HEK293 (cell line): Measurements from ENCODE around the gene TMPRSS7.

ENCODE experiments used
- CTCF ChIA-PET: fragments of 350-600 bp; formaldehyde crosslinking; extraction: SDS; loops from one replicate; lab custom pipeline; 2021; ENCODE audit warnings: antibody characterized with exemption; lab: Yijun Ruan, JAX
- POLR2A ChIA-PET: fragments of 300-600 bp; formaldehyde crosslinking; extraction: SDS; loops from one replicate; lab custom pipeline; 2020; ENCODE audit warnings: antibody characterized with exemption, inconsistent platforms; lab: Yijun Ruan, JAX
- H3K27ac ChIP-seq: fragments of 200-500 bp; sonication (Bioruptor generic); 2 replicates; pipeline ENCODE4 v1.5.1; 2014; ENCODE audit warnings: low read depth, low read length, control low read depth, inconsistent platforms; ENCODE audit errors: extremely low read depth
- H3K36me3 ChIP-seq, 2 experiments: fragments of 200-500 bp in 1 of 2; sonication (Bioruptor generic) in 1 of 2; 1 replicate in 1 of 2; 2 replicates in 1 of 2; pipeline ENCODE4 v1.5.1; 2014 to 2017; ENCODE audit warnings: inconsistent platforms in 2 of 2, low read length in 2 of 2; ENCODE audit not compliant: control insufficient read depth in 2 of 2, insufficient read depth in 1 of 2
- H3K4me1 ChIP-seq: fragments of 200-500 bp; sonication (Bioruptor generic); 2 replicates; pipeline ENCODE4 v1.5.1; 2014; ENCODE audit warnings: mild to moderate bottlenecking, low read length, inconsistent platforms; ENCODE audit not compliant: control insufficient read depth, insufficient read depth
- H3K4me3 ChIP-seq: 2 replicates; pipeline ENCODE4 v1.5.1; 2011; ENCODE audit warnings: low read depth, mild to moderate bottlenecking, control low read depth, low read length, moderate library complexity
- H3K9me3 ChIP-seq: fragments of 200-500 bp; sonication (Bioruptor generic); 2 replicates; pipeline ENCODE4 v1.5.1; 2014; ENCODE audit warnings: low read depth, low read length, inconsistent platforms; ENCODE audit not compliant: control insufficient read depth, insufficient read depth
- BCL11A ChIP-seq: fragments of 450-650 bp; formaldehyde crosslinking; IDR thresholded peaks from 2 replicates; pipeline ENCODE4 v1.5.1; 2016; ENCODE audit warnings: low read depth, missing biosample characterization, missing genetic modification characterization
- HOXA7 ChIP-seq: sonication (generic); formaldehyde crosslinking; IDR thresholded peaks from 2 replicates; pipeline ENCODE4 v1.8.1; 2022; ENCODE audit warnings: missing genetic modification reagents, borderline replicate concordance
- INSM2 ChIP-seq: fragments of 450-650 bp; formaldehyde crosslinking; IDR thresholded peaks from 2 replicates; pipeline ENCODE4 v1.5.1; 2016; ENCODE audit warnings: missing biosample characterization, missing genetic modification characterization
- OSR2 ChIP-seq: fragments of 450-650 bp; formaldehyde crosslinking; IDR thresholded peaks from 2 replicates; pipeline ENCODE4 v1.5.1; 2016; ENCODE audit warnings: missing biosample characterization, missing genetic modification characterization
- PRDM6 ChIP-seq: fragments of 450-650 bp; formaldehyde crosslinking; IDR thresholded peaks from 2 replicates; pipeline ENCODE4 v1.5.1; 2017; ENCODE audit warnings: missing biosample characterization, missing genetic modification characterization
- TCF7L2 ChIP-seq: IDR thresholded peaks from 2 replicates; pipeline ENCODE4 v1.6.1; 2011; ENCODE audit warnings: low read depth, mild to moderate bottlenecking, inconsistent platforms, low read length, moderate library complexity, borderline replicate concordance
- ZBTB1 ChIP-seq: fragments of 450-650 bp; formaldehyde crosslinking; IDR thresholded peaks from 2 replicates; pipeline ENCODE4 v1.5.1; 2016; ENCODE audit warnings: missing biosample characterization, missing genetic modification characterization
- ZBTB20 ChIP-seq: fragments of 450-650 bp; formaldehyde crosslinking; IDR thresholded peaks from 2 replicates; pipeline ENCODE4 v1.5.1; 2016; ENCODE audit warnings: missing biosample characterization, missing genetic modification characterization
- ZBTB21 ChIP-seq: fragments of 450-650 bp; formaldehyde crosslinking; IDR thresholded peaks from 2 replicates; pipeline ENCODE4 v1.5.1; 2017; ENCODE audit warnings: missing biosample characterization, missing genetic modification characterization
- ZNF121 ChIP-seq: fragments of 450-650 bp; formaldehyde crosslinking; IDR thresholded peaks from 2 replicates; pipeline ENCODE4 v1.5.1; 2016; ENCODE audit warnings: missing biosample characterization, missing genetic modification characterization
- ZNF23 ChIP-seq: fragments of 450-650 bp; formaldehyde crosslinking; IDR thresholded peaks from 2 replicates; pipeline ENCODE4 v1.5.1; 2016; ENCODE audit warnings: missing biosample characterization, missing genetic modification characterization, borderline replicate concordance
- ZNF366 ChIP-seq: fragments of 450-650 bp; formaldehyde crosslinking; conservative IDR thresholded peaks from 2 replicates; pipeline ENCODE4 v1.5.1; 2016; ENCODE audit warnings: missing biosample characterization, missing genetic modification characterization
- ZNF37A ChIP-seq: fragments of 450-650 bp; IDR thresholded peaks from 2 replicates; pipeline ENCODE4 v1.5.1; 2018; ENCODE audit warnings: missing biosample characterization, missing genetic modification characterization
- ZNF449 ChIP-seq: fragments of 450-650 bp; formaldehyde crosslinking; IDR thresholded peaks from 2 replicates; pipeline ENCODE4 v1.5.1; 2017; ENCODE audit warnings: missing biosample characterization, mild to moderate bottlenecking, missing genetic modification characterization, moderate library complexity
- ZNF473 ChIP-seq: fragments of 450-650 bp; formaldehyde crosslinking; IDR thresholded peaks from 2 replicates; pipeline ENCODE4 v1.5.1; 2017; ENCODE audit warnings: missing biosample characterization, missing genetic modification characterization
- ZNF510 ChIP-seq: fragments of 450-650 bp; formaldehyde crosslinking; IDR thresholded peaks from 2 replicates; pipeline ENCODE4 v1.5.1; 2018; ENCODE audit warnings: mild to moderate bottlenecking, missing genetic modification characterization, missing biosample characterization; ENCODE audit not compliant: insufficient replicate concordance
- ZNF529 ChIP-seq: fragments of 450-650 bp; formaldehyde crosslinking; IDR thresholded peaks from 2 replicates; pipeline ENCODE4 v1.5.1; 2017; ENCODE audit warnings: missing genetic modification characterization, missing biosample characterization; ENCODE audit not compliant: insufficient replicate concordance
- ZNF530 ChIP-seq: fragments of 450-650 bp; formaldehyde crosslinking; IDR thresholded peaks from 2 replicates; pipeline ENCODE4 v1.5.1; 2016; ENCODE audit warnings: low read depth, missing biosample characterization, missing genetic modification characterization
- ZNF658 ChIP-seq: fragments of 450-650 bp; formaldehyde crosslinking; IDR thresholded peaks from 2 replicates; pipeline ENCODE4; 2016; ENCODE audit warnings: missing biosample characterization, missing genetic modification characterization
- ZNF704 ChIP-seq: fragments of 450-650 bp; formaldehyde crosslinking; IDR thresholded peaks from 2 replicates; pipeline ENCODE4 v1.5.1; 2016; ENCODE audit warnings: missing biosample characterization, missing genetic modification characterization
- ZSCAN18 ChIP-seq: fragments of 450-650 bp; formaldehyde crosslinking; IDR thresholded peaks from 2 replicates; pipeline ENCODE4 v1.5.1; 2016; ENCODE audit warnings: missing biosample characterization, missing genetic modification characterization
- ZSCAN23 ChIP-seq: fragments of 450-650 bp; formaldehyde crosslinking; IDR thresholded peaks from 2 replicates; pipeline ENCODE4 v1.5.1; 2016; ENCODE audit warnings: missing biosample characterization, missing genetic modification characterization

The TMPRSS7 gene

GRCh38 chr3:112115806-112116383 is 81.4 kb downstream of the TMPRSS7 start:
- Histone ChIP-seq H3K4me1 (no peaks in the 10 kb centered on the region), H3K36me3 (peaks cover 0 to 67% of the 10 kb centered on the region in 2 experiments; a peak in 2 of 3 replicates), H3K9me3 (no peaks in the 10 kb centered on the region), H3K27ac (no peak overlapping the region), H3K4me3 (no peak overlapping the region)
- ChIA-PET CTCF (no interaction called here), POLR2A (no interaction called here)
- TF ChIP-seq ZNF658 (tag by site-specific recombination) (no peak), ZNF510 (tag by site-specific recombination) (no peak), ZBTB21 (no peak), ZBTB1 (tag by site-specific recombination) (no peak), ZNF37A (tag by site-specific recombination) (no peak), ZNF121 (tag by site-specific recombination) (no peak), OSR2 (tag by site-specific recombination) (no peak), ZNF529 (tag by site-specific recombination) (no peak), INSM2 (tag by site-specific recombination) (no peak), ZNF23 (tag by site-specific recombination) (no peak), ZSCAN18 (tag by site-specific recombination) (no peak), ZNF530 (tag by site-specific recombination) (no peak), TCF7L2 (no peak), PRDM6 (tag by site-specific recombination) (no peak)

GRCh38 chr3:112116748-112117186 is 82.2 kb downstream of the TMPRSS7 start:
- Histone ChIP-seq H3K4me1 (no peaks in the 10 kb centered on the region), H3K9me3 (no peaks in the 10 kb centered on the region), H3K4me3 (no peak overlapping the region), H3K36me3 (peaks cover 0 to 66% of the 10 kb centered on the region in 2 experiments; a peak in 1 of 3 replicates), H3K27ac (no peak overlapping the region)
- no peak for TF ChIP-seq BCL11A (tag by site-specific recombination)
- TF ChIP-seq ZNF449 = no peak
- no peak for TF ChIP-seq ZNF473 (tag by site-specific recombination)
- no peak for TF ChIP-seq ZSCAN23 (tag by site-specific recombination)
- no peak for TF ChIP-seq HOXA7 (CRISPR knock-in tag)
- TF ChIP-seq ZNF366 (tag by site-specific recombination) = no peak
- TF ChIP-seq ZNF704 = no peak
- TF ChIP-seq ZBTB20 (tag by site-specific recombination) = no peak
- ChIA-PET CTCF (interaction anchor here (0.6 to 0.8 kb wide), 2 partner anchors 10 to 245 kb away, joined by 3 read pairs; no protein-coding TSS in a partner anchor), POLR2A (no interaction called here)
